Body of pancreas (tissue), 4 donors: ENCODE results near the gene NTN5. TPM values are rescaled to one million over a fixed set of nuclear protein-coding genes. Genes with fewer than 3 reads are reported as not detected.

Experiments used
- ATAC-seq: fragments of 150-250 bp; one replicate; pipeline ENCODE4 v1.9.1; 2016
- DNase-seq, 4 donors: peaks; one replicate each; pipeline ENCODE4 v3.0.0-alpha.2; 2019
- H3K27ac ChIP-seq, 4 donors: fragments of 200-600 bp; sonication (generic); 1 replicate in 3 of 4; 2 replicates in 1 of 4; pipeline versions ENCODE4 v1.5.1 to v1.6.1; 2016 to 2019; ENCODE audit warnings: mild to moderate bottlenecking in 1 of 4, mixed read lengths in 1 of 4, moderate library complexity in 1 of 4
- H3K27me3 ChIP-seq, 2 donors: fragments of 200-600 bp; sonication (generic); one replicate each; pipeline ENCODE4 v1.6.0; 2016; ENCODE audit warnings: mild to moderate bottlenecking in 1 of 2
- H3K36me3 ChIP-seq, 2 donors: fragments of 200-600 bp; sonication (generic); replicated peaks in 1 of 2; 2 replicates each; pipeline ENCODE4 v1.5.1; 2016; ENCODE audit warnings: low read depth in 2 of 2; ENCODE audit not compliant: insufficient read depth in 1 of 2
- H3K4me1 ChIP-seq: fragments of 200-600 bp; sonication (generic); one replicate; pipeline ENCODE4 v1.6.0; 2016
- H3K4me3 ChIP-seq, 2 donors: fragments of 200-600 bp; sonication (generic); 1 replicate in 1 of 2; 2 replicates in 1 of 2; pipeline ENCODE4 v1.5.1; 2016 to 2019
- H3K9me3 ChIP-seq, 3 donors: fragments of 200-600 bp; sonication (generic); 1 replicate in 2 of 3; 2 replicates in 1 of 3; pipeline ENCODE4 v1.5.1; 2016
- CTCF ChIP-seq, 7 experiments: fragments of 450-650 bp in 4 of 7; fragments of 200-600 bp in 3 of 7; sonication (generic) in 3 of 7; IDR thresholded peaks; one replicate each; pipeline ENCODE4 v1.5.1; 2016 to 2019; ENCODE audit warnings: antibody characterized with exemption in 7 of 7
- POLR2A ChIP-seq, 3 donors: fragments of 450-650 bp; IDR thresholded peaks; one replicate each; pipeline ENCODE4 v1.6.1; 2016; ENCODE audit warnings: antibody characterized with exemption in 3 of 3, mild to moderate bottlenecking in 2 of 3
- WGBS, 2 donors: methylation state at CpG; one replicate each; pipeline ENCODE4 v1.1.5; 2017; 5-methylcytosine and 5-hydroxymethylcytosine counted together
- intact Hi-C: fragments of 100-400 bp; cut with DNase I; formaldehyde crosslinking; loops from one replicate; pipeline ENCODE4 v1.15.1; 2023
- total RNA-seq, 2 donors: library from RNA; depleted of rRNA; stranded (reverse); fragments of >200 nt; gene quantifications; one replicate each; pipeline ENCODE4 v1.1.0, GENCODE V29; 2016

Gene NTN5
- total RNA-seq, 2 donors from 2014 or later, result not detected

GRCh38 chr19:48654299-48655059 is 18.3 kb downstream of the NTN5 start:
- intact Hi-C loops, result loop anchor here (10.0 kb wide), 1 partner anchor 180 kb away; the partner anchor contains the start of gene HSD17B14
- 34 to 63% methylated on average over 3 to 9 of the region's 11 CpGs for WGBS, 2 donors
- Histone ChIP-seq H3K36me3 (no peaks in the 10 kb centered on the region), H3K27ac (no peak overlapping the region), H3K4me1 (no peaks in the 10 kb centered on the region), H3K27me3 (no peaks in the 10 kb centered on the region), H3K9me3 (no peaks in the 10 kb centered on the region), H3K4me3 (no peak overlapping the region)
- TF ChIP-seq CTCF (IDR thresholded peaks at IDR 0.05) (no peak), POLR2A (IDR thresholded peaks at IDR 0.05) (no peak)
- no peak for ATAC-seq
- DNase-seq, result no peak

GRCh38 chr19:48651683-48652048 is 21.2 kb downstream of the NTN5 start:
- H3K4me3 ChIP-seq, result no peak overlapping the region
- H3K36me3 ChIP-seq, result no peaks in the 10 kb centered on the region
- TF ChIP-seq CTCF (IDR thresholded peaks at IDR 0.05) (no peak), POLR2A (IDR thresholded peaks at IDR 0.05) (no peak)
- no peak overlapping the region for H3K27ac ChIP-seq
- H3K9me3 ChIP-seq, result no peaks in the 10 kb centered on the region
- ATAC-seq (no peak), DNase-seq (no peak)
- H3K27me3 ChIP-seq, result no peaks in the 10 kb centered on the region
- intact Hi-C loops, result loop anchor here (10.0 kb wide), 1 partner anchor 183 kb away; the partner anchor contains the start of gene HSD17B14
- 79 to 98% methylated on average over 5 of the region's 5 CpGs for WGBS, 2 donors
- no peaks in the 10 kb centered on the region for H3K4me1 ChIP-seq

GRCh38 chr19:48650974-48651682 is 21.7 kb downstream of the NTN5 start:
- no peak for DNase-seq
- no peak for TF ChIP-seq POLR2A (IDR thresholded peaks at IDR 0.05)
- no peak for TF ChIP-seq CTCF (IDR thresholded peaks at IDR 0.05)
- ATAC-seq, result no peak
- Histone ChIP-seq H3K4me1 (peaks cover 4% of the 10 kb centered on the region), H3K4me3 (no peak overlapping the region), H3K27me3 (no peaks in the 10 kb centered on the region), H3K9me3 (no peaks in the 10 kb centered on the region), H3K27ac (no peak overlapping the region), H3K36me3 (no peaks in the 10 kb centered on the region)
- intact Hi-C loops, result loop anchor here (10.0 kb wide), 1 partner anchor 184 kb away; the partner anchor contains the start of gene HSD17B14
- 85 to 88% methylated on average over 12 of the region's 12 CpGs for WGBS, 2 donors

- H3K27ac ChIP-seq, result no peak overlapping the region
- H3K9me3 ChIP-seq, result no peaks in the 10 kb centered on the region
- WGBS, 2 donors, result 61 to 72% methylated on average over 2 of the region's 2 CpGs
- peaks cover 22% of the 10 kb centered on the region for H3K4me1 ChIP-seq
- ATAC-seq (no peak), DNase-seq (no peak)
- no peaks in the 10 kb centered on the region for H3K27me3 ChIP-seq
- TF ChIP-seq POLR2A (IDR thresholded peaks at IDR 0.05), result no peak
- no peak for TF ChIP-seq CTCF (IDR thresholded peaks at IDR 0.05)
- H3K36me3 ChIP-seq, result no peaks in the 10 kb centered on the region
- intact Hi-C loops, result no loop called here
- no peak overlapping the region for H3K4me3 ChIP-seq
Observed at GRCh38 chr19:48648134-48648533, 24.7 kb downstream of the NTN5 start.
